HG03095 (cell line): ENCODE results near the gene PKNOX2.

ENCODE experiments used
- ATAC-seq: cut with Tn5 transposase; IDR thresholded peaks from one replicate; pipeline ENCODE4 v1.9.1; 2021; ENCODE audit warnings: moderate library complexity; ENCODE audit not compliant: unreplicated experiment

The PKNOX2 gene

GRCh38 chr11:125401235-125401634, 236.7 kb downstream of the PKNOX2 start:
- ATAC-seq: no peak

- no peak for ATAC-seq
These were observed 237.2 kb downstream of the PKNOX2 start for GRCh38 chr11:125401746-125402145.

- ATAC-seq: no peak
These were observed 237.9 kb downstream of the PKNOX2 start for GRCh38 chr11:125402435-125402834.

GRCh38 chr11:125404157-125404810, 239.7 kb downstream of the PKNOX2 start:
- ATAC-seq: no peak

- peak; percentile 87 for ATAC-seq
These were observed 240.6 kb downstream of the PKNOX2 start for GRCh38 chr11:125404811-125405790.

GRCh38 chr11:125407046-125407445, 242.5 kb downstream of the PKNOX2 start:
- ATAC-seq: no peak

GRCh38 chr11:125408311-125408711, 243.8 kb downstream of the PKNOX2 start:
- no peak for ATAC-seq

GRCh38 chr11:125410091-125410490, 245.5 kb downstream of the PKNOX2 start:
- ATAC-seq: no peak

GRCh38 chr11:125412177-125412496, 247.6 kb downstream of the PKNOX2 start:
- ATAC-seq: no peak

GRCh38 chr11:125412509-125412908, 248.0 kb downstream of the PKNOX2 start:
- no peak for ATAC-seq

- ATAC-seq: no peak
These were observed 248.7 kb downstream of the PKNOX2 start for GRCh38 chr11:125413226-125413625.

- ATAC-seq: no peak
These were observed 249.6 kb downstream of the PKNOX2 start for GRCh38 chr11:125414121-125414520.

- ATAC-seq: no peak
These were observed 252.7 kb downstream of the PKNOX2 start for GRCh38 chr11:125416981-125417935.

- ATAC-seq: no peak
These were observed 253.8 kb downstream of the PKNOX2 start for GRCh38 chr11:125418396-125418795.

GRCh38 chr11:125422681-125423080, 258.1 kb downstream of the PKNOX2 start:
- ATAC-seq: no peak

GRCh38 chr11:125423247-125423849, 258.8 kb downstream of the PKNOX2 start:
- no peak for ATAC-seq

GRCh38 chr11:125425601-125426000, 261.1 kb downstream of the PKNOX2 start:
- no peak for ATAC-seq

GRCh38 chr11:125426818-125427528, 262.4 kb downstream of the PKNOX2 start:
- ATAC-seq: no peak

GRCh38 chr11:125428486-125429173, 264.1 kb downstream of the PKNOX2 start:
- no peak for ATAC-seq
